K562 (cell line): Measurements from ENCODE around the gene YBEY. TPM values are rescaled to one million over a fixed set of nuclear protein-coding genes. Genes with fewer than 3 reads are reported as not detected.

ENCODE experiments used
- ELF2 ChIP-seq: fragments of 250-450 bp; sonication (Bioruptor Pico); IDR thresholded peaks from 2 replicates; pipeline ENCODE4 v1.5.0; 2021; ENCODE audit warnings: mild to moderate bottlenecking
- ELF4 ChIP-seq: fragments of 450-650 bp; formaldehyde crosslinking; IDR thresholded peaks from 2 replicates; pipeline ENCODE4 v1.4.0; 2022; ENCODE audit warnings: missing genetic modification characterization
- ESRRA ChIP-seq: fragments of 450-650 bp; IDR thresholded peaks from 2 replicates; pipeline ENCODE4 v1.6.1; 2014; ENCODE audit warnings: low read depth, mild to moderate bottlenecking, moderate library complexity, borderline replicate concordance
- ETV5 ChIP-seq: sonication (generic); formaldehyde crosslinking; IDR thresholded peaks from 2 replicates; pipeline ENCODE4 v1.4.0; 2020; ENCODE audit warnings: low read depth, mild to moderate bottlenecking, missing genetic modification reagents
- HDAC1 ChIP-seq, 2 experiments: fragments of 450-650 bp; IDR thresholded peaks; 2 replicates each; pipeline ENCODE4 v1.6.1; 2016 to 2017; ENCODE audit warnings: inconsistent platforms in 1 of 2, mild to moderate bottlenecking in 1 of 2, moderate library complexity in 1 of 2
- KAT8 ChIP-seq: fragments of 450-650 bp; IDR thresholded peaks from 2 replicates; pipeline ENCODE4 v1.6.1; 2016; ENCODE audit warnings: low read depth, mild to moderate bottlenecking
- KDM5B ChIP-seq: fragments of 200-600 bp; sonication (generic); IDR thresholded peaks from 2 replicates; pipeline ENCODE4 v1.6.1; 2012; ENCODE audit warnings: low read depth, mild to moderate bottlenecking, moderate library complexity, low read length, control low read depth, inconsistent platforms; ENCODE audit not compliant: insufficient replicate concordance
- POLR2B ChIP-seq: fragments of 450-650 bp; IDR thresholded peaks from 2 replicates; pipeline ENCODE4 v1.6.1; 2018; ENCODE audit warnings: low read depth; ENCODE audit not compliant: partially characterized antibody
- RFX1 ChIP-seq: fragments of 450-650 bp; IDR thresholded peaks from 2 replicates; pipeline ENCODE4 v1.6.1; 2016; ENCODE audit warnings: mild to moderate bottlenecking, moderate library complexity
- SMARCE1 ChIP-seq: fragments of 450-650 bp; IDR thresholded peaks from 2 replicates; pipeline ENCODE4 v1.7.1; 2016; ENCODE audit warnings: mild to moderate bottlenecking
- TOE1 ChIP-seq, 2 experiments: fragments of 450-650 bp in 1 of 2; sonication (generic) in 1 of 2; formaldehyde crosslinking in 1 of 2; IDR thresholded peaks; 2 replicates each; pipeline versions ENCODE4 v1.7.1 to v1.8.0; 2016 to 2022; ENCODE audit warnings: borderline replicate concordance in 2 of 2, mild to moderate bottlenecking in 2 of 2, antibody characterized with exemption in 1 of 2, inconsistent platforms in 1 of 2, low read depth in 1 of 2, missing genetic modification reagents in 1 of 2, moderate library complexity in 1 of 2
- ZNF134 ChIP-seq: fragments of 250-450 bp; sonication (Bioruptor Pico); conservative IDR thresholded peaks from 2 replicates; pipeline ENCODE4 v1.4.0; 2020
- ZNF707 ChIP-seq: fragments of 250-450 bp; sonication (Bioruptor Pico); conservative IDR thresholded peaks from 2 replicates; pipeline ENCODE4 v1.8.0; 2022; ENCODE audit warnings: inconsistent platforms, mild to moderate bottlenecking, moderate library complexity
- ZNF76 ChIP-seq: fragments of 250-450 bp; sonication (Bioruptor Pico); IDR thresholded peaks from 2 replicates; pipeline ENCODE4 v1.4.0; 2020; ENCODE audit warnings: mild to moderate bottlenecking, moderate library complexity, borderline replicate concordance
- polyA plus RNA-seq, 8 experiments: library from polyadenylated mRNA; depleted of rRNA in 4 of 8; stranded (reverse) in 5 of 8; unstranded in 3 of 8; fragments of >200 nt; fragmentation: Nextera tagmentation in 2 of 8; fragmentation: Illumina TruSeq in 1 of 8; extraction: Ambion mirVana in 2 of 8; extraction: Trizol in 1 of 8; gene quantifications; 2 replicates each; pipeline versions ENCODE4 v1.2.1 to v1.2.3, GENCODE V29; 2011 to 2014; ENCODE audit warnings: inconsistent platforms in 1 of 8, missing spikeins in 1 of 8
- total RNA-seq, 7 experiments: library from RNA; depleted of rRNA in 6 of 7; stranded (reverse); fragments of >200 nt in 6 of 7; fragmentation: Illumina TruSeq in 2 of 7; extraction: Trizol in 2 of 7; gene quantifications; 2 replicates each; pipeline versions ENCODE4 v1.2.1 to v1.2.3, GENCODE V29; 2011 to 2021; ENCODE audit warnings: low replicate concordance in 1 of 7
- TF ChIP-seq, protein P1 (sequence below): fragments of 450-650 bp; formaldehyde crosslinking; IDR thresholded peaks from 2 replicates; pipeline ENCODE4 v1.4.0; 2022; ENCODE audit warnings: mild to moderate bottlenecking, moderate library complexity
- TF ChIP-seq, protein P2 (sequence below), 2 experiments: fragments of 450-650 bp; conservative IDR thresholded peaks; 2 replicates each; pipeline ENCODE4 v1.6.1; 2017; ENCODE audit warnings: mild to moderate bottlenecking in 2 of 2, moderate library complexity in 2 of 2
- TF ChIP-seq, protein P3 (sequence below): fragments of 250-450 bp; sonication (Bioruptor Pico); IDR thresholded peaks from 2 replicates; pipeline ENCODE4 v1.4.0; 2020

Gene YBEY
- total and polyA plus RNA-seq, 9 of the 15 experiments (the other 6 are each of a cell fraction or from before 2014, with no cell fraction given), result 6.4 to 28.0 (median 12.4) TPM

DNA sequence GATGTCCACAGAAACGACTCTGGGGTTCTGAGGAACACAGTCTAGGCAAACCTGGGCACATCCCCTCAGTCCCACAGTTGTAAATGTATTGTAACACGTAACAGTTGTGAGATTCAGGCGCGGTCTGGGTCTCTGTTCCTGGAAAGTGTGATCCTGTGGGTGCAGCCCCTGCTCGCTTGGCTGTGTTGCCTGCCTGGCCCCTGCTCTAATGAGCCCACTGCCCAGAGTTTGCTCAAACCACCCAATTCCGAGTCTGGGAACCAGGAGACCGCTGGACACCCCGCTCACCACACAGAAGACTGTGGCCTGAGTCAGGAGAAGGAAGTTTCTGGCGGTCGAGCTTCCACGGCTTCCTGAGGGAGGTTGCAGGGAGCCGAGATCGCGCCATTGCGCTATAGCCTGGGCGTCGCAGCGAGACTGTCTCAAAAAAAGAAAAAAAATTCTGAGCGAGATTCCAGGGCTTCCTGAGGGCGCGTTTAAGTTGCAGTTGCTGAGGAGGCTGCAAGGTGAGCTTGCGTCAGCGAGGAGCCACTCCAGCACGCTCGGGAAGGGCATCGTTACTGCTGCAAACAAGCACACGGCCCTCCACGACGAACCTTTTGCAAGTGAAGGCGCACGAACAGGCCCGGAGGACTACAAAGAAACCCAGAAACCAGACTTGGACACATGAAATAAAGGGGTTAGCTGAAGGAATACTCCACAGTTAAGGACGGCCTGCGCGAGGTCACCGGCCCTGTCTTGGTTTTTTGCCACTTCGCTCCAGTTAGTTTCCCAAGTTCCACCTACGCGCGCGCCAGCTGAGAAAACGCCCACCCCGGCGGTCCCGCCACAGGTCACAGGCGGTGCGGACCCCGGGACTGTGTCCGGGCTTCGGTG lies 36.4 kb downstream of the YBEY start (continued):
- no peak for TF ChIP-seq ESRRA
- TF ChIP-seq RFX1, result no peak
- TF ChIP-seq ZNF707 (CRISPR knock-in tag), result no peak
- peak; percentile 91 for TF ChIP-seq KDM5B
- TF ChIP-seq HDAC1 (IDR thresholded peaks at IDR 0.05), result no peak
- TF ChIP-seq ZNF76, result no peak
- 0 out of 2 replicates have a peak, but pooled peaks have one; percentile 3 for TF ChIP-seq SMARCE1
- 0 out of 2 replicates have a peak, but pooled peaks have one; percentile 38 for TF ChIP-seq TOE1 (IDR thresholded peaks at IDR 0.05; ENCODE audit: borderline replicate concordance)
- peak; percentile 80; the same call in 1 of the 2 replicates for TF ChIP-seq TOE1 (CRISPR knock-in tag; IDR thresholded peaks at IDR 0.05; ENCODE audit: borderline replicate concordance, low read depth)
- no peak for TF ChIP-seq ZNF134 (CRISPR knock-in tag)
- TF ChIP-seq ELF4 (CRISPR knock-in tag), result 0 out of 2 replicates have a peak, but pooled peaks have one; percentile 13
- no peak for TF ChIP-seq POLR2B
- no peak for TF ChIP-seq KAT8
- no peak for TF ChIP-seq ETV5 (CRISPR knock-in tag)
- TF ChIP-seq ELF2, result no peak
- TF ChIP-seq, protein P1, sequence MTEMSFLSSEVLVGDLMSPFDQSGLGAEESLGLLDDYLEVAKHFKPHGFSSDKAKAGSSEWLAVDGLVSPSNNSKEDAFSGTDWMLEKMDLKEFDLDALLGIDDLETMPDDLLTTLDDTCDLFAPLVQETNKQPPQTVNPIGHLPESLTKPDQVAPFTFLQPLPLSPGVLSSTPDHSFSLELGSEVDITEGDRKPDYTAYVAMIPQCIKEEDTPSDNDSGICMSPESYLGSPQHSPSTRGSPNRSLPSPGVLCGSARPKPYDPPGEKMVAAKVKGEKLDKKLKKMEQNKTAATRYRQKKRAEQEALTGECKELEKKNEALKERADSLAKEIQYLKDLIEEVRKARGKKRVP (CRISPR knock-in tag), result no peak
- TF ChIP-seq, protein P2, sequence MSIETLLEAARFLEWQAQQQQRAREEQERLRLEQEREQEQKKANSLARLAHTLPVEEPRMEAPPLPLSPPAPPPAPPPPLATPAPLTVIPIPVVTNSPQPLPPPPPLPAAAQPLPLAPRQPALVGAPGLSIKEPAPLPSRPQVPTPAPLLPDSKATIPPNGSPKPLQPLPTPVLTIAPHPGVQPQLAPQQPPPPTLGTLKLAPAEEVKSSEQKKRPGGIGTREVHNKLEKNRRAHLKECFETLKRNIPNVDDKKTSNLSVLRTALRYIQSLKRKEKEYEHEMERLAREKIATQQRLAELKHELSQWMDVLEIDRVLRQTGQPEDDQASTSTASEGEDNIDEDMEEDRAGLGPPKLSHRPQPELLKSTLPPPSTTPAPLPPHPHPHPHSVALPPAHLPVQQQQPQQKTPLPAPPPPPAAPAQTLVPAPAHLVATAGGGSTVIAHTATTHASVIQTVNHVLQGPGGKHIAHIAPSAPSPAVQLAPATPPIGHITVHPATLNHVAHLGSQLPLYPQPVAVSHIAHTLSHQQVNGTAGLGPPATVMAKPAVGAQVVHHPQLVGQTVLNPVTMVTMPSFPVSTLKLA (conservative IDR thresholded peaks at IDR 0.05), result no peak
- TF ChIP-seq, protein P3, sequence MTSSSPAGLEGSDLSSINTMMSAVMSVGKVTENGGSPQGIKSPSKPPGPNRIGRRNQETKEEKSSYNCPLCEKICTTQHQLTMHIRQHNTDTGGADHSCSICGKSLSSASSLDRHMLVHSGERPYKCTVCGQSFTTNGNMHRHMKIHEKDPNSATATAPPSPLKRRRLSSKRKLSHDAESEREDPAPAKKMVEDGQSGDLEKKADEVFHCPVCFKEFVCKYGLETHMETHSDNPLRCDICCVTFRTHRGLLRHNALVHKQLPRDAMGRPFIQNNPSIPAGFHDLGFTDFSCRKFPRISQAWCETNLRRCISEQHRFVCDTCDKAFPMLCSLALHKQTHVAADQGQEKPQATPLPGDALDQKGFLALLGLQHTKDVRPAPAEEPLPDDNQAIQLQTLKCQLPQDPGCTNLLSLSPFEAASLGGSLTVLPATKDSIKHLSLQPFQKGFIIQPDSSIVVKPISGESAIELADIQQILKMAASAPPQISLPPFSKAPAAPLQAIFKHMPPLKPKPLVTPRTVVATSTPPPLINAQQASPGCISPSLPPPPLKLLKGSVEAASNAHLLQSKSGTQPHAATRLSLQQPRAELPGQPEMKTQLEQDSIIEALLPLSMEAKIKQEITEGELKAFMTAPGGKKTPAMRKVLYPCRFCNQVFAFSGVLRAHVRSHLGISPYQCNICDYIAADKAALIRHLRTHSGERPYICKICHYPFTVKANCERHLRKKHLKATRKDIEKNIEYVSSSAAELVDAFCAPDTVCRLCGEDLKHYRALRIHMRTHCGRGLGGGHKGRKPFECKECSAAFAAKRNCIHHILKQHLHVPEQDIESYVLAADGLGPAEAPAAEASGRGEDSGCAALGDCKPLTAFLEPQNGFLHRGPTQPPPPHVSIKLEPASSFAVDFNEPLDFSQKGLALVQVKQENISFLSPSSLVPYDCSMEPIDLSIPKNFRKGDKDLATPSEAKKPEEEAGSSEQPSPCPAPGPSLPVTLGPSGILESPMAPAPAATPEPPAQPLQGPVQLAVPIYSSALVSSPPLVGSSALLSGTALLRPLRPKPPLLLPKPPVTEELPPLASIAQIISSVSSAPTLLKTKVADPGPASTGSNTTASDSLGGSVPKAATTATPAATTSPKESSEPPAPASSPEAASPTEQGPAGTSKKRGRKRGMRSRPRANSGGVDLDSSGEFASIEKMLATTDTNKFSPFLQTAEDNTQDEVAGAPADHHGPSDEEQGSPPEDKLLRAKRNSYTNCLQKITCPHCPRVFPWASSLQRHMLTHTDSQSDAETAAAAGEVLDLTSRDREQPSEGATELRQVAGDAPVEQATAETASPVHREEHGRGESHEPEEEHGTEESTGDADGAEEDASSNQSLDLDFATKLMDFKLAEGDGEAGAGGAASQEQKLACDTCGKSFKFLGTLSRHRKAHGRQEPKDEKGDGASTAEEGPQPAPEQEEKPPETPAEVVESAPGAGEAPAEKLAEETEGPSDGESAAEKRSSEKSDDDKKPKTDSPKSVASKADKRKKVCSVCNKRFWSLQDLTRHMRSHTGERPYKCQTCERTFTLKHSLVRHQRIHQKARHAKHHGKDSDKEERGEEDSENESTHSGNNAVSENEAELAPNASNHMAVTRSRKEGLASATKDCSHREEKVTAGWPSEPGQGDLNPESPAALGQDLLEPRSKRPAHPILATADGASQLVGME (CRISPR knock-in tag), result 0 out of 2 replicates have a peak, but pooled peaks have one; percentile 30
